Neuronal stem cell (in vitro differentiated cells): Measurements from ENCODE around the gene TRPM5. TPM values are rescaled to one million over a fixed set of nuclear protein-coding genes. Genes with fewer than 3 reads are reported as not detected.

ENCODE experiments used
- DNase-seq: peaks from one replicate; pipeline ENCODE4 v3.0.0-alpha.2; 2013; ENCODE audit warnings: low spot score
- H2AFZ ChIP-seq: one replicate; pipeline ENCODE4 v1.6.1; 2013; ENCODE audit warnings: mild to moderate bottlenecking, low read length, inconsistent platforms
- H2AK5ac ChIP-seq: 2 replicates; pipeline ENCODE4 v1.6.1; 2013; ENCODE audit warnings: low read depth, mild to moderate bottlenecking, inconsistent platforms, low read length, moderate library complexity, mixed read lengths
- H2BK120ac ChIP-seq: 2 replicates; pipeline ENCODE4 v1.6.1; 2013; ENCODE audit warnings: low read depth, mild to moderate bottlenecking, inconsistent platforms, low read length, moderate library complexity, mixed read lengths
- H2BK12ac ChIP-seq: one replicate; pipeline ENCODE4 v1.6.1; 2013; ENCODE audit warnings: low read length, inconsistent platforms
- H2BK15ac ChIP-seq: 2 replicates; pipeline ENCODE4 v1.6.1; 2013; ENCODE audit warnings: mild to moderate bottlenecking, low read length, inconsistent platforms, mixed read lengths
- H2BK5ac ChIP-seq: one replicate; pipeline ENCODE4 v1.6.1; 2013; ENCODE audit warnings: inconsistent platforms, mild to moderate bottlenecking, low read length, moderate library complexity
- H3K14ac ChIP-seq: one replicate; pipeline ENCODE4 v1.6.1; 2013; ENCODE audit warnings: low read length, inconsistent platforms
- H3K18ac ChIP-seq: 2 replicates; pipeline ENCODE4 v1.6.1; 2013; ENCODE audit warnings: low read length, inconsistent platforms
- H3K23ac ChIP-seq: 2 replicates; pipeline ENCODE4 v1.6.1; 2013; ENCODE audit warnings: low read depth, mild to moderate bottlenecking, mixed read lengths, low read length, inconsistent platforms; ENCODE audit not compliant: poor library complexity
- H3K27ac ChIP-seq: replicated peaks from 3 replicates; pipeline ENCODE4 v1.5.1; 2013; ENCODE audit warnings: low read length, inconsistent platforms
- H3K27me3 ChIP-seq, 3 experiments: 2 replicates each; pipeline ENCODE4 v1.6.1; 2013; ENCODE audit warnings: low read length in 3 of 3, mild to moderate bottlenecking in 2 of 3, inconsistent platforms in 1 of 3, low read depth in 1 of 3, mixed read lengths in 1 of 3, moderate library complexity in 1 of 3; ENCODE audit not compliant: control insufficient read depth in 3 of 3, insufficient read depth in 3 of 3
- H3K36me3 ChIP-seq, 2 donors: replicated peaks in 1 of 2; 2 replicates each; pipeline ENCODE4 v1.6.1; 2013; ENCODE audit warnings: low read length in 2 of 2; ENCODE audit not compliant: control insufficient read depth in 2 of 2, insufficient read depth in 2 of 2
- H3K4ac ChIP-seq: 2 replicates; pipeline ENCODE4 v1.6.1; 2013; ENCODE audit warnings: inconsistent platforms, mild to moderate bottlenecking, low read length, moderate library complexity
- H3K4me1 ChIP-seq, 2 donors: 1 replicate in 1 of 2; 2 replicates in 1 of 2; pipeline ENCODE4 v1.6.1; 2013; ENCODE audit warnings: low read length in 2 of 2, low read depth in 1 of 2; ENCODE audit not compliant: control insufficient read depth in 2 of 2, insufficient read depth in 1 of 2
- H3K4me2 ChIP-seq: one replicate; pipeline ENCODE4 v1.6.1; 2013; ENCODE audit warnings: mild to moderate bottlenecking, low read length, inconsistent platforms; ENCODE audit not compliant: insufficient read depth, poor library complexity, severe bottlenecking
- H3K4me3 ChIP-seq, 2 donors: 2 replicates each; pipeline ENCODE4 v1.5.1; 2013; ENCODE audit warnings: low read length in 2 of 2, mild to moderate bottlenecking in 2 of 2, inconsistent platforms in 1 of 2, moderate library complexity in 1 of 2
- H3K79me1 ChIP-seq: one replicate; pipeline ENCODE4 v1.6.1; 2013; ENCODE audit warnings: low read depth, mild to moderate bottlenecking, inconsistent platforms, low read length, moderate library complexity
- H3K9ac ChIP-seq: one replicate; pipeline ENCODE4 v1.6.1; 2013; ENCODE audit warnings: mild to moderate bottlenecking, low read depth, low read length, inconsistent platforms; ENCODE audit not compliant: poor library complexity
- H3K9me3 ChIP-seq, 2 donors: replicated peaks in 1 of 2; 2 replicates each; pipeline versions ENCODE3 to v1.6.1; 2013; ENCODE audit warnings: low read length in 2 of 2, mild to moderate bottlenecking in 2 of 2, inconsistent platforms in 1 of 2, low read depth in 1 of 2, mixed read lengths in 1 of 2, moderate library complexity in 1 of 2; ENCODE audit not compliant: control insufficient read depth in 2 of 2, insufficient read depth in 1 of 2
- H4K8ac ChIP-seq: one replicate; pipeline ENCODE4 v1.6.1; 2013; ENCODE audit warnings: low read depth, mild to moderate bottlenecking, inconsistent platforms, low read length, moderate library complexity
- H4K91ac ChIP-seq: one replicate; pipeline ENCODE4 v1.6.1; 2013; ENCODE audit warnings: low read length, low read depth, mild to moderate bottlenecking, inconsistent platforms; ENCODE audit not compliant: poor library complexity
- WGBS, 2 donors: extraction: QIAGEN DNeasy Blood & Tissue Kit; methylation state at CpG; one replicate each; pipeline ENCODE4 v1.1.7; 2013; ENCODE audit warnings: missing lambda C conversion rate in 2 of 2, mixed read lengths in 1 of 2; ENCODE audit not compliant: insufficient read length in 2 of 2, insufficient replicate concordance in 1 of 2; ENCODE audit errors: extremely low coverage in 2 of 2; 5-methylcytosine and 5-hydroxymethylcytosine counted together
- polyA plus RNA-seq, 2 experiments: library from polyadenylated mRNA; stranded (reverse); fragments of 200-250 nt; gene quantifications; one replicate each; pipeline ENCODE4 v1.2.3, GENCODE V29; 2013

Gene TRPM5
- polyA plus RNA-seq (2013, experiment 1 of 2), result 0.01 TPM
- 0.01 TPM for polyA plus RNA-seq (2013, experiment 2 of 2)

- WGBS, 2 donors, result no CpG with 5 or more reads among the region's 64 CpGs
- Histone ChIP-seq H3K4me1 (peaks cover 0 to 2% of the 10 kb centered on the region in 2 donors), H2BK12ac (peak within 1 kb of the TSS; percentile 94), H3K14ac (no peak within 1 kb of the TSS), H3K23ac (peak within 1 kb of the TSS; percentile 43), H3K4me3 (peak within 1 kb of the TSS in 1 of 2 donors; percentile 80), H4K8ac (peak within 1 kb of the TSS; percentile 65), H3K27ac (no peak within 1 kb of the TSS), H3K9ac (peak within 1 kb of the TSS; percentile 81), H2BK15ac (peak within 1 kb of the TSS; percentile 83), H2AFZ (peak within 1 kb of the TSS; percentile 11), H3K36me3 (no peaks in the 10 kb centered on the region), H3K27me3 (peaks cover 18 to 69% (median 50%) of the 10 kb centered on the region in 3 experiments), H2BK5ac (no peak within 1 kb of the TSS), H3K18ac (peak within 1 kb of the TSS; percentile 92), H3K9me3 (peaks cover 3 to 10% of the 10 kb centered on the region in 2 donors), H2AK5ac (peak within 1 kb of the TSS; percentile 75), H3K4me2 (peak within 1 kb of the TSS; percentile 66), H3K4ac (no peak within 1 kb of the TSS), H3K79me1 (no peaks in the 10 kb centered on the region), H2BK120ac (no peak within 1 kb of the TSS), H4K91ac (no peak within 1 kb of the TSS)
- no peak for DNase-seq
Observed at GRCh38 chr11:2443881-2444820, at the start of gene TRPM5. TRPM5 (minus strand) TSS chr11:2444514; CDS start chr11:2423036, 21,478 bp downstream.

DNA sequence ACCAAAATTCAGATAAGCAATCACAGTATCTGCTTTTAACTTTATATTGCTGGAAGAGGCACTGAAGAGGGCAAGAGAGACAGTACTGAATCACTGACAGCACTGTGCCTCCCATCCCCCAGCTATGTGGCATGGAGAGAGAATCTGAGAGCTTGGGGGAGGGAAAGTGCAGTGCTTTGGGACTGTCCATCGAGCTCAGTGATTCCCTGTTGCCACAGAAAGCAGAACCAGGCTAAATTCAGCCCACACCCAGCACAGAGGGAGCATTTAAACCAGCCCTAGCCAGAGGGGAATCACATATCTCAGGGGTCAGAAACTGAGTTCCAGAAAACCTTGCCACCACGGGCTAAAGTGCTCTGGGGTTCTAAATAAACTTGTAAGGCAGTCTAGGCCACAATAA, 44.8 kb upstream of the TRPM5 start:
- Histone ChIP-seq H3K27me3 (no peaks in the 10 kb centered on the region), H2BK15ac (no peak overlapping the region), H3K27ac (no peak overlapping the region), H3K23ac (no peak overlapping the region), H2BK120ac (no peak overlapping the region), H2AFZ (no peak overlapping the region), H3K79me1 (no peaks in the 10 kb centered on the region), H2AK5ac (no peak overlapping the region), H2BK5ac (no peak overlapping the region), H3K18ac (no peak overlapping the region), H3K4ac (no peak overlapping the region), H3K14ac (no peak overlapping the region), H3K4me2 (no peak overlapping the region), H3K9me3 (peaks cover 0 to 4% of the 10 kb centered on the region in 2 donors), H3K36me3 (no peaks in the 10 kb centered on the region), H3K4me3 (no peak overlapping the region), H3K4me1 (no peaks in the 10 kb centered on the region), H4K91ac (no peak overlapping the region), H2BK12ac (no peak overlapping the region), H4K8ac (no peak overlapping the region), H3K9ac (no peak overlapping the region)
- no peak for DNase-seq
- no CpG with 5 or more reads among the region's 2 CpGs for WGBS, 2 donors

- no peak overlapping the region for H3K23ac ChIP-seq
- no peak overlapping the region for H2BK15ac ChIP-seq
- H4K91ac ChIP-seq, result no peak overlapping the region
- no peak overlapping the region for H3K27ac ChIP-seq
- H3K4me3 ChIP-seq, result no peak overlapping the region
- no peak overlapping the region for H2BK5ac ChIP-seq
- no peak overlapping the region for H3K14ac ChIP-seq
- H2BK12ac ChIP-seq, result no peak overlapping the region
- no peaks in the 10 kb centered on the region for H3K4me1 ChIP-seq
- peaks cover 0 to 3% (median 0%) of the 10 kb centered on the region in 3 experiments for H3K27me3 ChIP-seq
- no peak overlapping the region for H3K4ac ChIP-seq
- no peak overlapping the region for H3K4me2 ChIP-seq
- H3K9me3 ChIP-seq, result peaks cover 0 to 4% of the 10 kb centered on the region in 2 donors
- no peaks in the 10 kb centered on the region for H3K79me1 ChIP-seq
- no peak overlapping the region for H2BK120ac ChIP-seq
- H3K9ac ChIP-seq, result no peak overlapping the region
- H2AK5ac ChIP-seq, result no peak overlapping the region
- no peaks in the 10 kb centered on the region for H3K36me3 ChIP-seq
- H3K18ac ChIP-seq, result no peak overlapping the region
- no peak for DNase-seq
- no peak overlapping the region for H2AFZ ChIP-seq
- H4K8ac ChIP-seq, result no peak overlapping the region
Observed at GRCh38 chr11:2488004-2488403, 43.7 kb upstream of the TRPM5 start.

DNA sequence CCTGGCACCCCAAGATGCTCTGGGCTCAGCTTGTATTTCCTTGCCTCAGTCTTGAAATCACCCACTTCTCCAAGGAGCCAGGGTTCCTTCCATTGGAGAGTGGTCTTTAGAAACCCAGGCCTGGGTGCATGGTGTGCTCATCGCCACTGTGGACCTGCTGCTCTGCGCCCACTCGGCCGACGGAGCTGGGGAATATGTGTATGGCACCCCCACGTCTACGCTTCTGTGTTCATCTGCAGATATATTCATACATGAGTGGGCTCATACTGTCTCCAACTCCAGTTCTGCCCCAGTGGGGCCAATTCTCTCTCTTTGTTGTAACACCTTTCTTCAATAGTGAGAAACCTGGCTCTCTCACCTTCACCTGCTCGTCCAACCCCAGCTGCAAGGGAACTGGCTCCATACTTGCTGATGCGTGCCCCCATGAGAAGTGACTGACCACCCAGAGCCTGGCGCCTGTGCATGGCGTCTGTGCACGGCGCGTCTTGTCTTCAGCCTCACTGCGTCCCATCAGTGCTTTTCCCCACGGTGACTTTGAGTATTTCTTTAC, 40.3 kb upstream of the TRPM5 start:
- H3K4ac ChIP-seq, result no peak overlapping the region
- no peaks in the 10 kb centered on the region for H3K79me1 ChIP-seq
- no peak overlapping the region for H3K14ac ChIP-seq
- H2BK5ac ChIP-seq, result no peak overlapping the region
- no peak overlapping the region for H2BK15ac ChIP-seq
- no CpG with 5 or more reads among the region's 16 CpGs for WGBS, 2 donors
- peaks cover 0 to 3% (median 0%) of the 10 kb centered on the region in 3 experiments for H3K27me3 ChIP-seq
- H3K36me3 ChIP-seq, result no peaks in the 10 kb centered on the region
- no peak overlapping the region for H2BK120ac ChIP-seq
- no peak overlapping the region for H3K4me3 ChIP-seq
- no peak overlapping the region for H3K9ac ChIP-seq
- no peak overlapping the region for H3K23ac ChIP-seq
- no peak overlapping the region for H3K18ac ChIP-seq
- no peaks in the 10 kb centered on the region for H3K4me1 ChIP-seq
- H3K27ac ChIP-seq, result no peak overlapping the region
- peaks cover 0 to 9% of the 10 kb centered on the region in 2 donors for H3K9me3 ChIP-seq
- no peak for DNase-seq
- H3K4me2 ChIP-seq, result no peak overlapping the region
- H2BK12ac ChIP-seq, result no peak overlapping the region
- no peak overlapping the region for H2AFZ ChIP-seq
- H4K91ac ChIP-seq, result no peak overlapping the region
- no peak overlapping the region for H4K8ac ChIP-seq
- peak overlapping the region; percentile 20 for H2AK5ac ChIP-seq
